Liver (tissue), 3 donors: ENCODE measurements around the gene PRSS27.
"Not testable (repeated sequence)": the region's sequence is repeated elsewhere in the genome, so short reads cannot be mapped to it uniquely, and the experiment has no call there.

Experiments used
- EGR1 ChIP-seq, 2 donors: IDR thresholded peaks; 2 replicates each; pipeline ENCODE4 v1.6.1; 2016 to 2018; ENCODE audit warnings: antibody characterized with exemption in 2 of 2, low read depth in 2 of 2
- GABPA ChIP-seq, 2 donors: IDR thresholded peaks in 1 of 2; conservative IDR thresholded peaks in 1 of 2; 2 replicates each; pipeline ENCODE4 v1.6.1; 2016; ENCODE audit warnings: antibody characterized with exemption in 2 of 2, mild to moderate bottlenecking in 1 of 2, moderate library complexity in 1 of 2
- HNF4A ChIP-seq, 2 donors: conservative IDR thresholded peaks; 2 replicates each; pipeline ENCODE4 v1.6.1; 2016; ENCODE audit warnings: antibody characterized with exemption in 2 of 2, mild to moderate bottlenecking in 2 of 2
- JUND ChIP-seq, 2 donors: IDR thresholded peaks; 2 replicates each; pipeline ENCODE4 v1.6.1; 2016; ENCODE audit warnings: antibody characterized with exemption in 2 of 2
- TAF1 ChIP-seq: conservative IDR thresholded peaks from 2 replicates; pipeline ENCODE4 v1.6.1; 2016; ENCODE audit warnings: antibody characterized with exemption, mild to moderate bottlenecking
- YY1 ChIP-seq: IDR thresholded peaks from 2 replicates; pipeline ENCODE4 v1.6.1; 2016; ENCODE audit warnings: antibody characterized with exemption, mild to moderate bottlenecking
- TF ChIP-seq, protein P1 (sequence below): fragments of 150-350 bp; IDR thresholded peaks from 2 replicates; pipeline ENCODE4 v1.5.1; 2017; ENCODE audit warnings: improper control_type of control experiment, low read depth, low read length; ENCODE audit not compliant: missing input control
- TF ChIP-seq, protein P2 (sequence below): IDR thresholded peaks from 2 replicates; pipeline ENCODE4 v1.6.1; 2016; ENCODE audit warnings: antibody characterized with exemption
- TF ChIP-seq, protein P3 (sequence below): IDR thresholded peaks from 2 replicates; pipeline ENCODE4 v1.6.1; 2016; ENCODE audit warnings: antibody characterized with exemption, mild to moderate bottlenecking
- TF ChIP-seq, protein P4 (sequence below): IDR thresholded peaks from 2 replicates; pipeline ENCODE4 v1.6.1; 2016; ENCODE audit warnings: antibody characterized with exemption
- donor health status: healthy.
- donor health status: healthy.

DNA sequence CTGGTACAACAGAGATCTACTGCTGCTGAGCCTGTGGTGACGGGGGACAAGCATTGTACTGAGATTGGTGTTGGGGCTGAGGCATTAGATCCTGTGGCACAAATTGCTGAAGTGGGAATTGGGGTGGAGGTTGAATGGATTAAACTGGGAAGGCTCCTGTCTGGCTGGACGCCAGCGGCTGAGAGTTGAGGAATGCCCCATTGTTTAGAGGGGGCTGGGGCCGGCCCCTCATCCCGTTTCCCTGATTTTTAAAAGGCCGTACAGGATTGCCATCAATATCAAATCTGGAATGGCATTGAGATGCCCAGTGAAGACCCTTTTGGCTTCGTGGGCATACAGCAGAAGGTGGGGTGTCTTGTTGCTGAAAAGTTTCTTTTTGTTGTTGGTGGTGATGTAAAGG lies 53.4 kb downstream of the PRSS27 start:
- TF ChIP-seq, protein P1, sequence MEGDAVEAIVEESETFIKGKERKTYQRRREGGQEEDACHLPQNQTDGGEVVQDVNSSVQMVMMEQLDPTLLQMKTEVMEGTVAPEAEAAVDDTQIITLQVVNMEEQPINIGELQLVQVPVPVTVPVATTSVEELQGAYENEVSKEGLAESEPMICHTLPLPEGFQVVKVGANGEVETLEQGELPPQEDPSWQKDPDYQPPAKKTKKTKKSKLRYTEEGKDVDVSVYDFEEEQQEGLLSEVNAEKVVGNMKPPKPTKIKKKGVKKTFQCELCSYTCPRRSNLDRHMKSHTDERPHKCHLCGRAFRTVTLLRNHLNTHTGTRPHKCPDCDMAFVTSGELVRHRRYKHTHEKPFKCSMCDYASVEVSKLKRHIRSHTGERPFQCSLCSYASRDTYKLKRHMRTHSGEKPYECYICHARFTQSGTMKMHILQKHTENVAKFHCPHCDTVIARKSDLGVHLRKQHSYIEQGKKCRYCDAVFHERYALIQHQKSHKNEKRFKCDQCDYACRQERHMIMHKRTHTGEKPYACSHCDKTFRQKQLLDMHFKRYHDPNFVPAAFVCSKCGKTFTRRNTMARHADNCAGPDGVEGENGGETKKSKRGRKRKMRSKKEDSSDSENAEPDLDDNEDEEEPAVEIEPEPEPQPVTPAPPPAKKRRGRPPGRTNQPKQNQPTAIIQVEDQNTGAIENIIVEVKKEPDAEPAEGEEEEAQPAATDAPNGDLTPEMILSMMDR, result not testable (repeated sequence)
- not testable (repeated sequence) for TF ChIP-seq EGR1 (IDR thresholded peaks at IDR 0.05; ENCODE audit: low read depth in 2 of 2); HNF4A (conservative IDR thresholded peaks at IDR 0.05); TAF1; GABPA (IDR thresholded peaks at IDR 0.05 in 1 of 2, conservative IDR thresholded peaks at IDR 0.05 in 1 of 2); YY1; JUND (IDR thresholded peaks at IDR 0.05)
- TF ChIP-seq, protein P2, sequence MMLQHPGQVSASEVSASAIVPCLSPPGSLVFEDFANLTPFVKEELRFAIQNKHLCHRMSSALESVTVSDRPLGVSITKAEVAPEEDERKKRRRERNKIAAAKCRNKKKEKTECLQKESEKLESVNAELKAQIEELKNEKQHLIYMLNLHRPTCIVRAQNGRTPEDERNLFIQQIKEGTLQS, result not testable (repeated sequence)
- TF ChIP-seq, protein P3, sequence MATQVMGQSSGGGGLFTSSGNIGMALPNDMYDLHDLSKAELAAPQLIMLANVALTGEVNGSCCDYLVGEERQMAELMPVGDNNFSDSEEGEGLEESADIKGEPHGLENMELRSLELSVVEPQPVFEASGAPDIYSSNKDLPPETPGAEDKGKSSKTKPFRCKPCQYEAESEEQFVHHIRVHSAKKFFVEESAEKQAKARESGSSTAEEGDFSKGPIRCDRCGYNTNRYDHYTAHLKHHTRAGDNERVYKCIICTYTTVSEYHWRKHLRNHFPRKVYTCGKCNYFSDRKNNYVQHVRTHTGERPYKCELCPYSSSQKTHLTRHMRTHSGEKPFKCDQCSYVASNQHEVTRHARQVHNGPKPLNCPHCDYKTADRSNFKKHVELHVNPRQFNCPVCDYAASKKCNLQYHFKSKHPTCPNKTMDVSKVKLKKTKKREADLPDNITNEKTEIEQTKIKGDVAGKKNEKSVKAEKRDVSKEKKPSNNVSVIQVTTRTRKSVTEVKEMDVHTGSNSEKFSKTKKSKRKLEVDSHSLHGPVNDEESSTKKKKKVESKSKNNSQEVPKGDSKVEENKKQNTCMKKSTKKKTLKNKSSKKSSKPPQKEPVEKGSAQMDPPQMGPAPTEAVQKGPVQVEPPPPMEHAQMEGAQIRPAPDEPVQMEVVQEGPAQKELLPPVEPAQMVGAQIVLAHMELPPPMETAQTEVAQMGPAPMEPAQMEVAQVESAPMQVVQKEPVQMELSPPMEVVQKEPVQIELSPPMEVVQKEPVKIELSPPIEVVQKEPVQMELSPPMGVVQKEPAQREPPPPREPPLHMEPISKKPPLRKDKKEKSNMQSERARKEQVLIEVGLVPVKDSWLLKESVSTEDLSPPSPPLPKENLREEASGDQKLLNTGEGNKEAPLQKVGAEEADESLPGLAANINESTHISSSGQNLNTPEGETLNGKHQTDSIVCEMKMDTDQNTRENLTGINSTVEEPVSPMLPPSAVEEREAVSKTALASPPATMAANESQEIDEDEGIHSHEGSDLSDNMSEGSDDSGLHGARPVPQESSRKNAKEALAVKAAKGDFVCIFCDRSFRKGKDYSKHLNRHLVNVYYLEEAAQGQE, result not testable (repeated sequence)
- TF ChIP-seq, protein P4, sequence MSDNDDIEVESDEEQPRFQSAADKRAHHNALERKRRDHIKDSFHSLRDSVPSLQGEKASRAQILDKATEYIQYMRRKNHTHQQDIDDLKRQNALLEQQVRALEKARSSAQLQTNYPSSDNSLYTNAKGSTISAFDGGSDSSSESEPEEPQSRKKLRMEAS, result not testable (repeated sequence)
